Stimulated activated CD4-positive, alpha-beta T cell treated with anti-CD3 and anti-CD28 coated beads, Interleukin-1b, Interleukin-23, amount 100 ng/mL, for 4 hours (primary cell): Measurements from ENCODE around the gene SLC18A2.
"Not testable (repeated sequence)": the region's sequence is repeated elsewhere in the genome, so short reads cannot be mapped to it uniquely, and the experiment has no call there.

Experiments used
- DNase-seq, 2 donors: peaks; one replicate each; pipeline ENCODE4 v3.0.0-alpha.2; 2020; ENCODE audit warnings: low read depth in 2 of 2

The SLC18A2 gene

GRCh38 chr10:117262903-117263293 lies 22.0 kb downstream of the SLC18A2 start:
- DNase-seq, result no peak

- no peak for DNase-seq
These were observed 23.9 kb downstream of the SLC18A2 start for GRCh38 chr10:117264782-117265181.

- no peak for DNase-seq
These were observed 25.5 kb downstream of the SLC18A2 start for GRCh38 chr10:117266400-117266799.

- DNase-seq, result no peak
These were observed 25.9 kb downstream of the SLC18A2 start for GRCh38 chr10:117266812-117267211.

GRCh38 chr10:117268258-117268657 lies 27.3 kb downstream of the SLC18A2 start:
- no peak for DNase-seq

GRCh38 chr10:117268907-117269306 lies 28.0 kb downstream of the SLC18A2 start:
- DNase-seq, result no peak

- DNase-seq, result no peak
These were observed 30.5 kb downstream of the SLC18A2 start for GRCh38 chr10:117271427-117271826.

DNA sequence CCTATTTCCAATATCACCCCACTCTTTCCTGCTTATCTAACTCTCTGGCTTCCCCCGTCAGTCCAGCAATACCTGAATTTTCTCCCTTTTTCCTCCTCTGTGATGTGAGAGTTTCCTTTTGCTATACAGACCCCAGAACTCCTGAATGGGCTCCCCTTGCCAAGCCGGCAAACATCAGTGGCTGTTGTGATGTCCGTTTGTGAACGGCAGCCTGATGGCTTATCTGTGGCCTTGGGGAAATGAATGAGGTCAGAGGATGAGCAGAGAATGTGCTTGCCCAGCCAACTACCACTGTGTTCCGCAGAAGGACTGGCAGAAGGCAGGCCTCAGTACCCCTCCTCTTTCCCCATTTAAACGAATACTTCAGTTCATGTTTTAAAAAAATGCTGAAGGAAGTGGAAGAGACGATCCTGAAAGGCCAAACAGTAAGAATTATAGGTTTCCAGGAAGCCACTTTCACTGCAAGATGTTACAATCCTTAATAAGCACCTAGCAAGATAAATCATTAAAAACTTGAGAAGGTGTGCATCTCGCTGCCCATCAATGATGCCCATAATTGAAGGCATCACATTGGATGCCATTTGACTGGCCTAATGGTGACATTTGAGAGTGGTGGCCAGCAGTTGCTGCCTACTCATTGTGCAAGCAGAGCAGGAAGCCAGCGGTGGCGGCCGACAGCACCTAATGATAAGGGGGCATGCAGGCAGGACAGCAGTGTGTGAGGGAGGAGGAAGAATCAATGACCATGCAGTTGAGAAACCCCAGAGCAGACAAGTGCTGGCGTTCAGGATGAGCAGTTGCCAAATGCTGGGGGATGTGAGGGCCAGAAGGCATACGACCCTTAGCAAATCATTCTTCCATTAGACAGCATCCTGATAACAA lies 31.5 kb downstream of the SLC18A2 start:
- DNase-seq, result no peak

GRCh38 chr10:117273980-117274379 lies 33.1 kb downstream of the SLC18A2 start:
- no peak for DNase-seq

DNA sequence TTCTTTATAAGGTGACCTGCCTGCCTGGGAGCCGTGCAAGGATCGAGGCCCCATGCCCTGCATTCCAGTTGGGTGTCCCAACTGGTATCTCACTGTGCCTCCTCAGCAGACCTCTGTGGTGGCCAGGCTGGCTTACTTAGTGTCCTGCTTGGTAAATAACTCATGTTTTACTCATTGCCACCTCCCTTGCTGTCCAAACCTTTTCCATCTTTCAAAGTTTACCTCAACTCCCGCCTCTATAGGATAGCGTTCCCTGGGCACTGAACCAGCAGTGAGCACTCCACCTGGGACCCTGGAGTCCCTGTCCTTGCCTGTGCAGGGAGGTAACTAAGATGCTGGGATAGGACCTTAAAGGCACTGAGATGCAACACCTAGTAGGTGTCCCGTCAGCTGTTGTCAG lies 33.6 kb downstream of the SLC18A2 start:
- no peak for DNase-seq

GRCh38 chr10:117275121-117275520 lies 34.2 kb downstream of the SLC18A2 start:
- no peak for DNase-seq

- DNase-seq, result no peak
These were observed 36.8 kb downstream of the SLC18A2 start for GRCh38 chr10:117277675-117278074.

DNA sequence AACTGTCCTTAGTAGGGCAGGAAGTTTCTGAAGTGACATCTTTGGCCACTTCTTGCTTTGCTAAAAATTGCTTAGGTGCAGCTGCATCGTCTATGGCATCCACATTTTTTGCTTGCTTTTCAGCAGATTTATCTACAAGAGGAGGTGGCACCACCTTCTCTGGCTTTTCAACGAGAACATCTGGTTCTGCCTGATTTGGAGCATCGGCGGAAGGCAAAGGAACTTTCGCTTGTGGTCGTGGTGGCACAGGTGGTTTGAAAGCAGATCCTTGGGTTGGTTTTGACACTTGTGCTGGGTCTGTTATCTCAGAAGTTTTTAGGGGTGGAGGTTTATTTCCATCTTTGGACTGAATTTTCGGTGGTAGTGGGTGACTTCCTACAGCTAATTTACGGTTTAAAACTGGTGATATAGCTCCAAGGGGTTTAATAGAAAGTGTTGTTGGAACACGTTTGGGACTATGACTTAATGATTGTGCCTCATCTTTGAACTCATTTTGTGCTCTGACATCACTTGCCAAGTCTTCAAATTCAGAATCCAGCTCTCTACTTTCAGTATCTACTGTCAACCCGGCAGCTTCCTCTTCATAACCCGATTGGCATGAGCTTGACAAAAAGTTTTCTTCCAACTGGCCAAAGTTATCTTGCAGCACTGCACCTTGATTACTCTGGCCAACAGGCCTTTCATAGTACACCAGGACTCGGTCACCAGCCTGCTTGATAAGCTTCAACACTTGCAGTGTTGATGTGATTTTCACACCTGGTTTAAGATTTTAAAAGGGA lies 44.0 kb downstream of the SLC18A2 start:
- DNase-seq, result no peak

GRCh38 chr10:117290872-117291271 lies 50.0 kb downstream of the SLC18A2 start:
- DNase-seq, result not testable (repeated sequence)

- no peak for DNase-seq
These were observed 53.2 kb downstream of the SLC18A2 start for GRCh38 chr10:117294039-117294645.

DNA sequence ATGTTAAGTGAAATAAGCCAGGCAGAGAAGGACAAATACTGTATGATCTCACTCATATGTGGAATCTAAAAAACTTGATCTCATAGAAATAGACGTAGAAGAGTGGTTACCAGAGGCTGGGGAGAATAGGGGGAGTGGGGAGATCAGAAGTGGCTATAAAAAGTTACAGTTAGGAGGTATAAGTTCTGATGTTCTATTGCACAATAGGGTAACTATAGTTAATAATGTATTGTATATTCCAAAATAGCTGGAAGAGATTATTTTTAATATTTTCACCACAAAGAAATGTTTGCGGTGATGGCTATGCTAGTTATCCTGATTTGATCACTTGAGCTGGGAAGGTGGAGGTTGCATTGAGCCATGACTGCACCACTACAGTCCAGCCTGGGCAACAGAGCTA lies 53.8 kb downstream of the SLC18A2 start:
- no peak for DNase-seq

- DNase-seq, result no peak
These were observed 57.3 kb downstream of the SLC18A2 start for GRCh38 chr10:117298219-117298618.

DNA sequence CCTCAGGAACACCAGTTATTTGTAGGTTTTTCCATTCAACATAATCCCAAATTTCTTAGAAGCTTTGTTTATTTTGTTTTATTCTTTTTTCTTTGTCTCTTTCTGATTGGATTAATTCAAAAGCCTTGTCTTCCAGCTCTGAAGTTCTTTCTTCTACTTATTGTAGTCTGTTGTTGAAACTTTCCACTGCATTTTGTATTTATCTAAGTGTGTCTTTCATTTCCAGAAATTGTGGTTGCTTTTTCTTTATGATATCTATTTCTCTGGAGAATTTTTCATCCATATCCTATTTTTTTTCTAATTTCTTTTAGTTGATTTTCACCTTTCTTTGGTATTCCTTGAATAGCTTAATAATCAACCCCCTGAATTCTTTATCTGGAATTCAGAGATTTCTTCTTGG lies 58.5 kb downstream of the SLC18A2 start:
- DNase-seq, result no peak

DNA sequence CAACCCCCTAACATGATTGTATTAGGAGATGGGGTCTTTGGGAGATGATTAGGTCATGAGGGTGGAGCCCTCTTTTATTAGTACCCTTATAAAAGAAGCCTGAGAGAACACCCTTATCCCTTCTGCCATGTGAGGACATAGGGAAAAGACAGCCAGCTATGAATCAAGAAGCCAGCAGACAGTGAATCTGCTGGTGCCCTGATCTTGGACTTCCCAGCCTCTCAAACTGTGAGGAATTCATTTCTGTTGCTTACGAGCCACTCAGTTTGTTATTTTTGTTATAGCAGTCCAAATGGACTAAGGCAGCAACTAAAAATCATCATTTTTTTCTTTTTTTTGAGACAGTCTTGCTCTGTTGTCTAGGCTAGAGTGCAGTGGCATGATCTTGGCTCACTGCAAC lies 59.8 kb downstream of the SLC18A2 start:
- DNase-seq, result no peak

GRCh38 chr10:117303451-117303850 lies 62.5 kb downstream of the SLC18A2 start:
- not testable (repeated sequence) for DNase-seq

DNA sequence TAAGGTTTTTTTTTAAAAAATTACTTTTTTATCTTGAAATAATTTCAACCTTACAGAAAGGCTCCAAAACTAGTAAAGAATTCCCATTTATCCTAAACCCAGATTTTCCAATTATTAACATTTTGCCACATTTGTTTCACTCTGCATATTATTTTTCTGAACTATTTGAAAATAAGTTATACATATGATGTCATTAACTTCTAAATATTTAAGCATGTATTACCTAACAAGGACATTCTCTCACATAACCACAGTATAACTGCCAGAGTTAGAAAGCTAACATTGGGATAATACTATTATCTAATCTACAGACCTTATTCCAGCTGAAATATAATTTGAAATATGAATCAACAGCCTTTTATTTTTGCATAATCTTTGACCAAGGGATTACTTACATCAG lies 65.8 kb downstream of the SLC18A2 start:
- no peak for DNase-seq

GRCh38 chr10:117311261-117311660 lies 70.3 kb downstream of the SLC18A2 start:
- DNase-seq, result no peak

DNA sequence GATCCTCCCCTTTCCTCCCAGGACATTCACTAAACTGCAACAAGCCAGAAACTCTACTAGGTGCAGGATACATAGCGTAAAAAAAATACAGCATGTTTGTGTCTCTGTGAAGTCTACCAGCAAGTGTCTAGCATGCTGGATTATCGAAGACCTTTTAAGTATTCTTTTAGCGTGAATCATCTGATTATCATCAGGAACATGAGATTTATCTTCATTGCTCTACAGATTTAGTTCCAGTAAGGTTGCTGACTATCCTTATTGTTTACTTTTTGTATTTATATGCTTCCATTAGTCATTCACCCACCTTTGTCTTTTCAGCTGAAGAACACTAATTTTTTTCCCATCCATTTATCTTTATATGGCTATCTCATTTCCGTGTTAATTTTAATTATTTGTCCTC lies 71.5 kb downstream of the SLC18A2 start:
- no peak for DNase-seq
